K562 (cell line): ENCODE results near the gene EPS8L1. TPM values are rescaled to one million over a fixed set of nuclear protein-coding genes. Genes with fewer than 3 reads are reported as not detected.

Experiments used
- ATAC-seq: fragments of 200-7000 bp; cut with Tn5 transposase; 3 replicates; pipeline ENCODE4 v1.9.1; 2020; ENCODE audit warnings: moderate library complexity
- BruUV-seq: library from RNA; stranded (reverse); fragments of 400-500 nt; replicated peaks from 2 replicates; lab custom pipeline; 2021; lab: Mats Ljungman, UMichigan
- CTCF ChIA-PET: fragments of 300-600 bp; formaldehyde crosslinking; extraction: SDS; loops from one replicate; lab custom pipeline; 2021; ENCODE audit warnings: low intra/inter-chr PET ratio; lab: Yijun Ruan, JAX
- POLR2A ChIA-PET: fragments of 300-600, 350-650 bp; sonication (Branson Sonifier 250); formaldehyde crosslinking; extraction: SDS; loops from one replicate; lab custom pipeline; 2021; ENCODE audit warnings: antibody characterized with exemption, inconsistent platforms; lab: Yijun Ruan, JAX
- DNase-seq, 4 experiments: peaks; one replicate each; pipeline versions ENCODE4 v3.0.0 to v3.0.0-alpha.2; 2011 to 2018; ENCODE audit warnings: low spot score in 3 of 4, mixed read lengths in 3 of 4; ENCODE audit errors: extremely low read depth in 1 of 4
- FAIRE-seq: peaks from 2 replicates; lab custom pipeline; 2011; peaks lifted over from hg19 to GRCh38; lab: Jason Lieb, UNC
- H2AFZ ChIP-seq: 2 replicates; pipeline ENCODE4 v1.6.0; 2011; ENCODE audit warnings: low read depth, low read length, control low read depth, inconsistent platforms
- H3K27ac ChIP-seq: fragments of 200-600 bp; 3 replicates; pipeline ENCODE4 v1.8.0; 2011; ENCODE audit warnings: low read depth, mild to moderate bottlenecking, control low read depth, inconsistent platforms, low read length, moderate library complexity, mixed read lengths; ENCODE audit errors: extremely low read depth
- H3K27me3 ChIP-seq, 2 experiments: fragments of 300-600 bp in 1 of 2; 2 replicates in 1 of 2; 3 replicates in 1 of 2; pipeline versions ENCODE4 v1.6.0 to v1.8.0; 2011; ENCODE audit warnings: inconsistent platforms in 2 of 2, low read length in 2 of 2, mild to moderate bottlenecking in 1 of 2, mixed read lengths in 1 of 2, moderate library complexity in 1 of 2; ENCODE audit not compliant: control insufficient read depth in 2 of 2, insufficient read depth in 2 of 2
- H3K36me3 ChIP-seq: fragments of 300-600 bp; 3 replicates; pipeline ENCODE4 v1.8.0; 2011; ENCODE audit warnings: mild to moderate bottlenecking, low read length, inconsistent platforms; ENCODE audit not compliant: control insufficient read depth, insufficient read depth
- H3K4me1 ChIP-seq, 2 experiments: fragments of 200-600 bp in 1 of 2; replicated peaks in 1 of 2; 2 replicates in 1 of 2; 3 replicates in 1 of 2; pipeline versions ENCODE4 v1.5.1 to v1.8.0; 2011; ENCODE audit warnings: inconsistent platforms in 2 of 2, low read length in 2 of 2, mild to moderate bottlenecking in 1 of 2, mixed read lengths in 1 of 2, moderate library complexity in 1 of 2; ENCODE audit not compliant: control insufficient read depth in 2 of 2, insufficient read depth in 2 of 2
- H3K4me2 ChIP-seq: 2 replicates; pipeline ENCODE4 v1.6.1; 2011; ENCODE audit warnings: low read length, control low read depth, inconsistent platforms, mixed read lengths; ENCODE audit not compliant: insufficient read depth
- H3K4me3 ChIP-seq: fragments of 200-600 bp; sonication (generic), shearing (Covaris generic); 2 replicates; pipeline ENCODE4 v1.5.1; 2016; ENCODE audit warnings: control low read depth, inconsistent platforms
- H3K79me2 ChIP-seq: fragments of 200-600 bp; 3 replicates; pipeline ENCODE4 v1.8.0; 2011; ENCODE audit warnings: low read length, inconsistent platforms; ENCODE audit not compliant: control insufficient read depth, insufficient read depth
- H3K9ac ChIP-seq, 2 experiments: 2 replicates each; pipeline versions ENCODE4 v1.6.0 to v1.6.1; 2011; ENCODE audit warnings: low read depth in 2 of 2, low read length in 2 of 2, control low read depth in 1 of 2, inconsistent platforms in 1 of 2, mild to moderate bottlenecking in 1 of 2, mixed read lengths in 1 of 2; ENCODE audit not compliant: insufficient read depth in 1 of 2
- H3K9me1 ChIP-seq: one replicate; pipeline ENCODE4 v1.6.0; 2011; ENCODE audit warnings: inconsistent platforms, mild to moderate bottlenecking, low read length, moderate library complexity; ENCODE audit not compliant: control insufficient read depth, insufficient read depth
- H3K9me3 ChIP-seq: replicated peaks from 2 replicates; pipeline ENCODE4 v1.5.1; 2011; ENCODE audit warnings: low read depth, low read length, inconsistent platforms; ENCODE audit not compliant: control insufficient read depth, insufficient read depth
- H4K20me1 ChIP-seq: replicated peaks from 2 replicates; pipeline ENCODE4 v1.6.1; 2011; ENCODE audit warnings: low read length, inconsistent platforms, mixed read lengths; ENCODE audit not compliant: control insufficient read depth, insufficient read depth
- CTCF ChIP-seq, 3 experiments: IDR thresholded peaks in 2 of 3; conservative IDR thresholded peaks in 1 of 3; 2 replicates each; pipeline ENCODE4 v1.5.1; 2011 to 2012; ENCODE audit warnings: low read length in 3 of 3, mild to moderate bottlenecking in 3 of 3, control low read depth in 2 of 3, improper control_type of control experiment in 1 of 3, inconsistent platforms in 1 of 3, low read depth in 1 of 3, mixed read lengths in 1 of 3, moderate library complexity in 1 of 3; ENCODE audit not compliant: insufficient read depth in 2 of 3
- NRF1 ChIP-seq, 2 experiments: fragments of 450-650 bp; IDR thresholded peaks in 1 of 2; conservative IDR thresholded peaks in 1 of 2; 2 replicates each; pipeline ENCODE4 v1.6.1; 2014; ENCODE audit warnings: mild to moderate bottlenecking in 2 of 2
- POLR2G ChIP-seq: fragments of 200-400 bp; formaldehyde crosslinking; IDR thresholded peaks from 2 replicates; pipeline ENCODE4 v1.6.1; 2017; ENCODE audit warnings: low read depth, mild to moderate bottlenecking, antibody characterized with exemption, low read length, moderate library complexity
- ZBTB33 ChIP-seq: sonication (generic); formaldehyde crosslinking; IDR thresholded peaks from 2 replicates; pipeline ENCODE4 v1.8.1; 2023; ENCODE audit warnings: mild to moderate bottlenecking, missing genetic modification reagents
- ZNF347 ChIP-seq: fragments of 450-650 bp; formaldehyde crosslinking; IDR thresholded peaks from 2 replicates; pipeline ENCODE4 v1.4.0; 2020; ENCODE audit warnings: low read depth, mild to moderate bottlenecking, moderate library complexity
- WGBS: fragments of 100-300 bp; shearing (Covaris generic); methylation state at CpG from one replicate; pipeline ENCODE4 v1.1.6; 2016; ENCODE audit warnings: low coverage, mixed read lengths; ENCODE audit not compliant: insufficient coverage; ENCODE audit errors: missing lambda C conversion rate; 5-methylcytosine and 5-hydroxymethylcytosine counted together
- in situ Hi-C: fragments of 300-500 bp; cut with MboI; formaldehyde crosslinking; loops from 4 replicates; pipeline ENCODE4 v1.15.0; 2018; ENCODE audit warnings: inconsistent platforms, mixed read lengths
- intact Hi-C: fragments of 100-400 bp; cut with micrococcal nuclease; formaldehyde crosslinking; loops from 2 replicates; pipeline ENCODE4 v1.14.2; 2022
- polyA plus RNA-seq, 8 experiments: library from polyadenylated mRNA; depleted of rRNA in 4 of 8; stranded (reverse) in 5 of 8; unstranded in 3 of 8; fragments of >200 nt; fragmentation: Nextera tagmentation in 2 of 8; fragmentation: Illumina TruSeq in 1 of 8; extraction: Ambion mirVana in 2 of 8; extraction: Trizol in 1 of 8; gene quantifications; 2 replicates each; pipeline versions ENCODE4 v1.2.1 to v1.2.3, GENCODE V29; 2011 to 2014; ENCODE audit warnings: inconsistent platforms in 1 of 8, missing spikeins in 1 of 8
- total RNA-seq, 7 experiments: library from RNA; depleted of rRNA in 6 of 7; stranded (reverse); fragments of >200 nt in 6 of 7; fragmentation: Illumina TruSeq in 2 of 7; extraction: Trizol in 2 of 7; gene quantifications; 2 replicates each; pipeline versions ENCODE4 v1.2.1 to v1.2.3, GENCODE V29; 2011 to 2021; ENCODE audit warnings: low replicate concordance in 1 of 7

The EPS8L1 gene
- total and polyA plus RNA-seq, 9 of the 15 experiments (the other 6 are each of a cell fraction or from before 2014, with no cell fraction given), result 0.35 to 22.1 (median 11.9) TPM

GRCh38 chr19:55098716-55099556 is 23.3 kb downstream of the EPS8L1 start:
- 93% methylated on average over 23 of the region's 27 CpGs for WGBS
- Histone ChIP-seq H3K9ac (peak overlapping the region in 1 of 2 experiments; percentile 61; a peak in 1 of 4 replicates), H3K27me3 (no peaks in the 10 kb centered on the region), H3K4me1 (peaks cover 0 to 52% of the 10 kb centered on the region in 2 experiments; a peak in 2 of 5 replicates), H3K4me3 (no peak overlapping the region), H2AFZ (no peak overlapping the region), H3K9me1 (peaks cover 3% of the 10 kb centered on the region), H4K20me1 (no peaks in the 10 kb centered on the region), H3K36me3 (peaks cover 75% of the 10 kb centered on the region), H3K9me3 (no peaks in the 10 kb centered on the region), H3K27ac (no peak overlapping the region), H3K79me2 (peaks cover 2% of the 10 kb centered on the region; the same call in 1 of the 3 replicates), H3K4me2 (no peak overlapping the region)
- TF ChIP-seq ZNF347, result no peak
- no peak for TF ChIP-seq NRF1 (conservative IDR thresholded peaks at IDR 0.05 in 1 of 2, IDR thresholded peaks at IDR 0.05 in 1 of 2)
- TF ChIP-seq POLR2G, result peak; percentile 49
- 0 out of 6 replicates have a peak, but pooled peaks of 1 of the 3 experiments have one; percentile 5 for TF ChIP-seq CTCF (IDR thresholded peaks at IDR 0.05 in 2 of 3, conservative IDR thresholded peaks at IDR 0.05 in 1 of 3; ENCODE audit: insufficient read depth in 2 of 3, low read depth in 1 of 3, low read length in 3 of 3)
- peak; percentile 63; the same call in 1 of the 2 replicates for TF ChIP-seq ZBTB33 (CRISPR knock-in tag)
- POLR2A ChIA-PET, result interaction anchor here (0.6 to 1.1 kb wide), 4 partner anchors 10 to 563 kb away, joined by 3 read pairs; no protein-coding TSS in a partner anchor
- in situ Hi-C loops, result no loop called here
- FAIRE-seq (no peak), DNase-seq (no peak), ATAC-seq (no peak; the same call in 2 of the 3 replicates)
- BruUV-seq, result no TSS peak
- intact Hi-C loops, result no loop called here
- CTCF ChIA-PET, result interaction anchor here (1.2 to 1.5 kb wide), 2 partner anchors 216 to 425 kb away, joined by 3 to 5 read pairs; no protein-coding TSS in a partner anchor
